MG63 (cell line): Measurements from ENCODE around the gene ATG2A. TPM values are rescaled to one million over a fixed set of nuclear protein-coding genes. Genes with fewer than 3 reads are reported as not detected.
A peak's percentile ranks its signal among the peaks of the same experiment; 100 is the strongest.

Source experiments
- DNase-seq: peaks from one replicate; pipeline ENCODE4 v3.0.0-alpha.2; 2020
- H3K27me3 ChIP-seq: fragments of 250-450 bp; sonication (Bioruptor Pico); 2 replicates; pipeline ENCODE4 v1.5.1; 2020; ENCODE audit warnings: mild to moderate bottlenecking, moderate library complexity
- H3K36me3 ChIP-seq: fragments of 250-450 bp; sonication (Bioruptor Pico); 2 replicates; pipeline ENCODE4 v1.5.1; 2020; ENCODE audit warnings: mild to moderate bottlenecking, moderate library complexity
- H3K4me3 ChIP-seq: fragments of 250-450 bp; sonication (Bioruptor Pico); 2 replicates; pipeline ENCODE4 v1.5.1; 2020; ENCODE audit warnings: mild to moderate bottlenecking, moderate library complexity
- H3K9me3 ChIP-seq: fragments of 250-450 bp; sonication (Bioruptor Pico); 2 replicates; pipeline ENCODE4 v1.5.1; 2020; ENCODE audit warnings: mild to moderate bottlenecking, moderate library complexity
- total RNA-seq: library from RNA; depleted of rRNA; stranded (reverse); fragments of >200 nt; shearing (Covaris generic); gene quantifications from 2 replicates; pipeline ENCODE4 v1.2.3, GENCODE V29; 2014; ENCODE audit warnings: low replicate concordance; rRNA removed

The ATG2A gene
- total RNA-seq, 1 experiment from 2014 or later = 4.6 TPM

DNA sequence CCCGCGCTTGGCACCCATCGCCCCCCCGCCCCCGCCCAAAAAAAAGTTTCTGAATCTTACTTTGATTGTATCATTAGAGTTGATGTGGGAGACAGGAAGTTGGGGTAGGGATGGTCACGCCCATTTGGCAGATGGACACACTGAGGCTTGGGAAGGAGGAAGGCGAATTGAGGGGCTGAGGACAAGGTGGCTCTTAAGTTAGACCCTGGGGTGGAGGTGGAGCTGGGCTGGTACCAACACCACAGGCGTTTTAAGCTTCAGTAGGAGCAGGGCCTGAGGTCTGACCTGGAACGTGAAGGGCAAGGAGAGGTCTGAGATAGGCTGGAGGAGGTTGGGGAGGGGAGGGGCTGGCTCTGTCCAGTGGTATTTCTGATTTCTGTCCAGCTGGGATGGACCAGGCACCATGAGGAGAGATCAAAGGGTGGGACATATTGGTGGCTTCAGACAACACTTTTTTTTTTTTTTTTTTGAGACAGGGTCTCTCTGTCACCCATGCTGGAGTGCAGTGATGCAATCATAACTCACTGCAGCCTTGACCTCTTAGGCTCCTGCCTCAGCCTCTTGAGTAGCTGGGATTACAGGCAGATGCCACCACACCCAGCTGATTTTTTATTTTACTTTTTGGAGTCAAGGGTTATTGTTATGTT lies 71.8 kb downstream of the ATG2A start:
- Histone ChIP-seq H3K4me3 (peak overlapping the region; percentile 15; the same call in 1 of the 2 replicates), H3K27me3 (no peaks in the 10 kb centered on the region)
- DNase-seq = no peak

More for the DNA sequence above, 71.8 kb downstream of the ATG2A start:
- H3K9me3 ChIP-seq = no peaks in the 10 kb centered on the region
- H3K36me3 ChIP-seq = no peaks in the 10 kb centered on the region; the same call in 1 of the 2 replicates

Other genes with a start within 250 kb of the ATG2A start
- gene NRXN2, start 194.0 kb downstream of the ATG2A start, total RNA-seq = 4.2 and 12.7 TPM in 2 replicates
- not detected in 2 replicates for gene RASGRP2, start 173.1 kb downstream of the ATG2A start, total RNA-seq
- not detected in 2 replicates for gene PYGM, start 157.2 kb downstream of the ATG2A start, total RNA-seq
- 70.1 and 72.2 TPM in 2 replicates for gene SF1, start 138.7 kb downstream of the ATG2A start, total RNA-seq
- gene MAP4K2, start 114.0 kb downstream of the ATG2A start, total RNA-seq = 6.2 and 14.8 TPM in 2 replicates
- gene MEN1, start 106.7 kb downstream of the ATG2A start, total RNA-seq = 9.2 and 13.3 TPM in 2 replicates
- 0.07 and 0.36 TPM in 2 replicates for gene CDC42BPG, start 72.6 kb downstream of the ATG2A start, total RNA-seq
- gene EHD1, start 38.6 kb downstream of the ATG2A start, total RNA-seq = 62.9 and 64.8 TPM in 2 replicates
- gene PPP2R5B, start 7.5 kb upstream of the ATG2A start, total RNA-seq = 5.4 and 8.8 TPM in 2 replicates
- not detected in 2 replicates for gene GPHA2, start 18.7 kb upstream of the ATG2A start, total RNA-seq
- gene MAJIN, start 54.9 kb upstream of the ATG2A start, total RNA-seq = not detected in 2 replicates
- 1.3 TPM in 1 of 2 replicates, not detected in the other for gene BATF2, start 79.8 kb upstream of the ATG2A start, total RNA-seq
- gene ARL2, start 97.0 kb upstream of the ATG2A start, total RNA-seq = 170 and 249 TPM in 2 replicates
- 11.2 and 18.5 TPM in 2 replicates for gene SNX15, start 110.2 kb upstream of the ATG2A start, total RNA-seq
- 42.1 and 54.8 TPM in 2 replicates for gene SAC3D1, start 124.0 kb upstream of the ATG2A start, total RNA-seq
- not detected in 2 replicates for gene NAALADL1, start 141.3 kb upstream of the ATG2A start, total RNA-seq
- 42.5 and 43.5 TPM in 2 replicates for gene CDCA5, start 166.8 kb upstream of the ATG2A start, total RNA-seq
- gene ZFPL1, start 167.0 kb upstream of the ATG2A start, total RNA-seq = 70.2 and 88.7 TPM in 2 replicates
- 60.9 and 117 TPM in 2 replicates for gene VPS51, start 179.0 kb upstream of the ATG2A start, total RNA-seq
- gene TM7SF2, start 194.7 kb upstream of the ATG2A start, total RNA-seq = 3.5 and 10.9 TPM in 2 replicates
- gene ZNHIT2, start 200.5 kb upstream of the ATG2A start, total RNA-seq = 12.0 and 14.4 TPM in 2 replicates
- 283 and 364 TPM in 2 replicates for gene FAU, start 204.9 kb upstream of the ATG2A start, total RNA-seq
- gene MRPL49, start 205.1 kb upstream of the ATG2A start, total RNA-seq = 74.4 and 79.4 TPM in 2 replicates
- 0.91 and 18.3 TPM in 2 replicates for gene SYVN1, start 217.3 kb upstream of the ATG2A start, total RNA-seq